Endodermal cell (in vitro differentiated cells): ENCODE results near the gene CDH4. TPM values are rescaled to one million over a fixed set of nuclear protein-coding genes. Genes with fewer than 3 reads are reported as not detected.

Experiments used
- DNase-seq: peaks from one replicate; pipeline ENCODE4 v3.0.0-alpha.2; 2017
- H3K27ac ChIP-seq: 2 replicates; pipeline ENCODE4 v1.5.1; 2013; ENCODE audit warnings: mild to moderate bottlenecking, low read depth, low read length, moderate library complexity
- H3K27me3 ChIP-seq: 2 replicates; pipeline ENCODE4 v1.6.1; 2013; ENCODE audit warnings: mild to moderate bottlenecking, low read length, moderate library complexity; ENCODE audit not compliant: insufficient read depth, control insufficient read depth, poor library complexity, severe bottlenecking
- H3K36me3 ChIP-seq: 2 replicates; pipeline ENCODE4 v1.7.0; 2013; ENCODE audit warnings: mild to moderate bottlenecking, low read length, moderate library complexity; ENCODE audit not compliant: control insufficient read depth, insufficient read depth
- H3K4me1 ChIP-seq: one replicate; pipeline ENCODE4 v1.7.0; 2013; ENCODE audit warnings: low read length; ENCODE audit not compliant: control insufficient read depth, insufficient read depth
- H3K4me3 ChIP-seq: 2 replicates; pipeline ENCODE4 v1.5.1; 2013; ENCODE audit warnings: mild to moderate bottlenecking, low read length, moderate library complexity
- H3K9ac ChIP-seq: 2 replicates; pipeline ENCODE4 v1.6.1; 2013; ENCODE audit warnings: mild to moderate bottlenecking, low read length, moderate library complexity; ENCODE audit not compliant: poor library complexity, severe bottlenecking; ENCODE audit errors: extremely low read depth
- H3K9me3 ChIP-seq: 2 replicates; pipeline ENCODE4 v1.6.1; 2013; ENCODE audit warnings: mild to moderate bottlenecking, low read length, moderate library complexity; ENCODE audit not compliant: control insufficient read depth
- H3K27ac Mint-ChIP-seq: 2 replicates; pipeline ENCODE4 v1.8.0; 2020; ENCODE audit warnings: mixed read lengths
- H3K27me3 Mint-ChIP-seq: 2 replicates; pipeline ENCODE4 v1.8.0; 2021; ENCODE audit warnings: mild to moderate bottlenecking, mixed read lengths; ENCODE audit not compliant: insufficient read depth
- H3K36me3 Mint-ChIP-seq: 2 replicates; pipeline ENCODE4 v1.8.0; 2020; ENCODE audit warnings: low read depth, mixed read lengths
- H3K4me1 Mint-ChIP-seq: 2 replicates; pipeline ENCODE4 v1.8.0; 2020; ENCODE audit warnings: mixed read lengths
- H3K4me3 Mint-ChIP-seq: 2 replicates; pipeline ENCODE4 v1.8.0; 2020; ENCODE audit warnings: mild to moderate bottlenecking, moderate library complexity, mixed read lengths
- H3K9me3 Mint-ChIP-seq: 2 replicates; pipeline ENCODE4 v1.8.0; 2020; ENCODE audit warnings: mild to moderate bottlenecking, mixed read lengths
- WGBS, 2 experiments: methylation state at CpG; one replicate each; pipeline versions ENCODE4 v1.1.5 to v1.1.7; 2013; ENCODE audit warnings: missing lambda C conversion rate in 2 of 2, mixed read lengths in 1 of 2; ENCODE audit not compliant: insufficient coverage in 1 of 2, insufficient read length in 1 of 2; 5-methylcytosine and 5-hydroxymethylcytosine counted together
- total RNA-seq, 2 donors: library from RNA; stranded (reverse); fragmentation: NEBNext Ultra II Directional in 1 of 2; extraction: Animal tissue kit (Norgen Biotek cat#: 25700) in 1 of 2; gene quantifications; 2 replicates in 1 of 2; 3 replicates in 1 of 2; pipeline ENCODE4 v1.2.1, GENCODE V29; 2021
- TF ChIP-seq, protein P1 (sequence below): fragments of 200-600 bp; sonication (generic); conservative IDR thresholded peaks from 2 replicates; pipeline ENCODE4 v1.5.0; 2021; ENCODE audit warnings: antibody characterized with exemption, mild to moderate bottlenecking

CDH4 gene
- total RNA-seq, 2 donors from 2014 or later, result 1.8 to 5.8 TPM

DNA sequence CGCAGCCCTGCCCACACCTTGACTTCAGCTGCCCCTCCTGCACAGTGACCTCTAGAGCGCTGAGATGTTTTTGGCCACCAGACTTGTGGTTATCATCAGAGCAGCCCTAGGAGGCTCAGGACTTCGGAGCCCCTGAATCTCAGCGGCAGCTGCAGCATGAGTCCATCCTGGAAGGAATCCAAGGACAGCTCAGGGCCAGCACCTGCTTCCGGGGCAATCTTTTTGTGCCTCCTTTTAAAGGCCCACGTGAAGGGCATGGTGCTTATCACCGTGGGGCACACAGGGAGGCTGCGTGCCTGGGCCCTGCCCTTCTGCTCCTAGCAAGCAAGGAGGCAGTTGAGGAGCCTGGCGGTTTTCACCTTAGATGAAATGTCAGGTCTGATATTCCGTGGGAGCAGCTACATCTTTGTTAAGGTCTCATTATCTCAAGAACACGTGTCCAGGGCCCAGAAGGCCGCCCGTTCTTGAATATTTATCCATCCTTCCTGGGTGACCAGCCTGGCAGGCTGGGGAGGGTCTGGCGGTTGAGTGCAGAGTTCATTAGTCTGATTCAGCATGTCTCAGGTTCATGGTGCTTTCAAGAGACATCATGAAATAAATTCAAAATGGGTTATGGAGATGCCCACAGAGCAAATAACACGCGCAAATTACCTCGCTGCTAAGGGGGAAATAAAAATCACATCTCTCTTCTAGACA, 421.2 kb downstream of the CDH4 start:
- no peak overlapping the region for H3K27ac Mint-ChIP-seq
- H3K4me3 Mint-ChIP-seq, result no peak overlapping the region
- H3K27me3 Mint-ChIP-seq, result peaks cover 52% of the 10 kb centered on the region
- WGBS, 2 experiments, result 89 to 95% methylated on average over 14 to 17 of the region's 17 CpGs
- H3K4me1 Mint-ChIP-seq, result peaks cover 4% of the 10 kb centered on the region
- DNase-seq, result no peak
- no peak overlapping the region for H3K4me3 ChIP-seq
- no peaks in the 10 kb centered on the region for H3K36me3 Mint-ChIP-seq
- H3K27me3 ChIP-seq, result no peaks in the 10 kb centered on the region
- H3K27ac ChIP-seq, result no peak overlapping the region
- no peaks in the 10 kb centered on the region for H3K36me3 ChIP-seq
- no peaks in the 10 kb centered on the region for H3K4me1 ChIP-seq
- TF ChIP-seq, protein P1, sequence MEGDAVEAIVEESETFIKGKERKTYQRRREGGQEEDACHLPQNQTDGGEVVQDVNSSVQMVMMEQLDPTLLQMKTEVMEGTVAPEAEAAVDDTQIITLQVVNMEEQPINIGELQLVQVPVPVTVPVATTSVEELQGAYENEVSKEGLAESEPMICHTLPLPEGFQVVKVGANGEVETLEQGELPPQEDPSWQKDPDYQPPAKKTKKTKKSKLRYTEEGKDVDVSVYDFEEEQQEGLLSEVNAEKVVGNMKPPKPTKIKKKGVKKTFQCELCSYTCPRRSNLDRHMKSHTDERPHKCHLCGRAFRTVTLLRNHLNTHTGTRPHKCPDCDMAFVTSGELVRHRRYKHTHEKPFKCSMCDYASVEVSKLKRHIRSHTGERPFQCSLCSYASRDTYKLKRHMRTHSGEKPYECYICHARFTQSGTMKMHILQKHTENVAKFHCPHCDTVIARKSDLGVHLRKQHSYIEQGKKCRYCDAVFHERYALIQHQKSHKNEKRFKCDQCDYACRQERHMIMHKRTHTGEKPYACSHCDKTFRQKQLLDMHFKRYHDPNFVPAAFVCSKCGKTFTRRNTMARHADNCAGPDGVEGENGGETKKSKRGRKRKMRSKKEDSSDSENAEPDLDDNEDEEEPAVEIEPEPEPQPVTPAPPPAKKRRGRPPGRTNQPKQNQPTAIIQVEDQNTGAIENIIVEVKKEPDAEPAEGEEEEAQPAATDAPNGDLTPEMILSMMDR, result no peak
- H3K9ac ChIP-seq, result no peak overlapping the region
- H3K9me3 Mint-ChIP-seq, result no peaks in the 10 kb centered on the region
- no peaks in the 10 kb centered on the region for H3K9me3 ChIP-seq

DNA sequence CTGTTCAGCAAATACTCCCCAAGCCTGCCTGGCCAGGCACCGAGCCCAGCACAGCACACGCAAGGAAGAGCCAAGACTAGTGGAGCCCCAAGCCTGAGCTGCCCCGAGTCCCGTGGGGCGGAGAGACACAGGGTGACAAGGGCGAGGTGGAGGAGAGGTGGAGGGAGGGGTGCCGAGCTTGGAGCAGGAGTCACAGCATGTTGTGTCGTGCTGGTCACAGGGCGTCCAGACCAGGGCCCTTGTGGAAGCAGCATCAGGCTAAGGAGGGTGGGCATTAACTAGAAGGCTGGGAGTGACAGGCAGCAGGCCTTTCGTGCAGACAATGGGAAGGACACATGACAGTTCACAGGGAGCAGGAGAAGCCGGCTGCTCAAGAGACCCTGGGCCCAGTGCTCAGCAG, 422.1 kb downstream of the CDH4 start:
- Histone ChIP-seq H3K4me1 (no peaks in the 10 kb centered on the region), H3K4me3 (no peak overlapping the region), H3K27me3 (no peaks in the 10 kb centered on the region), H3K9me3 (no peaks in the 10 kb centered on the region), H3K27ac (no peak overlapping the region), H3K9ac (no peak overlapping the region), H3K36me3 (no peaks in the 10 kb centered on the region)
- H3K4me3 Mint-ChIP-seq, result no peak overlapping the region
- H3K27ac Mint-ChIP-seq, result no peak overlapping the region
- peaks cover 4% of the 10 kb centered on the region for H3K4me1 Mint-ChIP-seq
- no peaks in the 10 kb centered on the region for H3K9me3 Mint-ChIP-seq
- no peak for DNase-seq
- TF ChIP-seq, protein P1, result no peak
- H3K27me3 Mint-ChIP-seq, result peaks cover 48% of the 10 kb centered on the region
- no peaks in the 10 kb centered on the region for H3K36me3 Mint-ChIP-seq
- WGBS, 2 experiments, result 72 to 91% methylated on average over 3 to 11 of the region's 11 CpGs

DNA sequence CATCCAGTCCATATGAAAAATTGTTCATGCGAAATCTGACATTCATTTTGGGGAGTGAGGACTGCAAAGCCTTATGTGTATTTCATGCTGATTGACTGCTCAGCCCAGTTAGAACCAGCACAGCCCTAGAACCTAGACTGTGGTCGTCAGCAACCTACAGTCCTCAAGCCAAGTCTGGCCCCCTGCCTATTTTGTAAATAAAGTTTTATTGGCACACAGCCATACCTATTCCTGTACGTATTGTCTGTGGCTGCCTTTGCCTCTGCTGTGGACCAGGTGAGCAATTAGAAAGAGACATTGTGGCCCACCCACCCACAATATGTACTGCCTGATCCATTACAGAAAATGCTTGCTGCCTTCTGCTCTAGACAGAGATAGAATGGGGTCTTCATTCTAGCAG, 422.6 kb downstream of the CDH4 start:
- Histone ChIP-seq H3K27ac (no peak overlapping the region), H3K9ac (no peak overlapping the region), H3K4me3 (no peak overlapping the region), H3K36me3 (no peaks in the 10 kb centered on the region), H3K9me3 (no peaks in the 10 kb centered on the region), H3K4me1 (no peaks in the 10 kb centered on the region), H3K27me3 (no peaks in the 10 kb centered on the region)
- TF ChIP-seq, protein P1, result no peak
- no peaks in the 10 kb centered on the region for H3K36me3 Mint-ChIP-seq
- H3K4me3 Mint-ChIP-seq, result no peak overlapping the region
- 80 to 90% methylated on average over 2 to 3 of the region's 3 CpGs for WGBS, 2 experiments
- no peaks in the 10 kb centered on the region for H3K9me3 Mint-ChIP-seq
- DNase-seq, result no peak
- H3K27me3 Mint-ChIP-seq, result peaks cover 47% of the 10 kb centered on the region
- peaks cover 4% of the 10 kb centered on the region for H3K4me1 Mint-ChIP-seq
- H3K27ac Mint-ChIP-seq, result no peak overlapping the region
